D341Med (cell line): Measurements from ENCODE around the gene ZNF514.
"Not testable (repeated sequence)": the region's sequence is repeated elsewhere in the genome, so short reads cannot be mapped to it uniquely, and the experiment has no call there.

Experiments used
- DNase-seq: peaks from one replicate; pipeline ENCODE4 v3.0.0; 2012; ENCODE audit warnings: low spot score

The ZNF514 gene

DNA sequence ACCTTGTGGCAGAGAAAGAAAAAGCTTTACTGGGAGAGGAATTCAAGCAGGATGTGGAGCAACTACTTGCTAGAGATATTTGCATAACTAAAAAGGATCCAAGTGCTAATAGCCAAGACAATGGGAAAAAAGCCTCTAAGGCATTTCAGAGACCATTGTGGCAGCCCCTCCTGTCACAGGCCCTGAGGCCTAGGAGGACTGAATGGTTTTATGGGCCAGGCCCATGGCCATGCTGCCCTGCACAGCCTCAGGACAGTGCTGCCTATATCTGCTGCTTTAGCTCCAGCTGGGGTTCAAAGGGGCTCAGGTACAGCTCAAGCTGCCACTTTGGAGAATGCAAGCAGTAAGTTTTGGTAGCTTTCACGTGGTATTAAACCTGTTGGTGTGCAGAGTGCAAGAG, 20.9 kb downstream of the ZNF514 start:
- no peak for DNase-seq

DNA sequence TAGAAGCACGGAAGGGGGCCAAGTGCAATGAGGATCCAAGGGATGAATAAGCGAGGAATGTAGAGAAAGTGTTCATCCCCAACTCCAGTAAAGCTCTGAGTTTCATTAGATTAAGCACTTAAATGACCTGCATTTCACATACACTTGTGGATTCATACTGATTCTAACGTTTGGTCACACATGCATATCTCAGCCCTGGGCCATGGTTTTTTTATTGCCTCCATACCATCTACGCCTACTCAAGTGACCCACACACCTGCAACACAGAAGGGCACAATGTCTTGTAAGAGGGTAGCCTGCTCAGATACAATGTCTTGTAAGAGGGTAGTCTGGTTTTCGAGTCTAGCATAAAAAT, 37.5 kb downstream of the ZNF514 start:
- no peak for DNase-seq

DNA sequence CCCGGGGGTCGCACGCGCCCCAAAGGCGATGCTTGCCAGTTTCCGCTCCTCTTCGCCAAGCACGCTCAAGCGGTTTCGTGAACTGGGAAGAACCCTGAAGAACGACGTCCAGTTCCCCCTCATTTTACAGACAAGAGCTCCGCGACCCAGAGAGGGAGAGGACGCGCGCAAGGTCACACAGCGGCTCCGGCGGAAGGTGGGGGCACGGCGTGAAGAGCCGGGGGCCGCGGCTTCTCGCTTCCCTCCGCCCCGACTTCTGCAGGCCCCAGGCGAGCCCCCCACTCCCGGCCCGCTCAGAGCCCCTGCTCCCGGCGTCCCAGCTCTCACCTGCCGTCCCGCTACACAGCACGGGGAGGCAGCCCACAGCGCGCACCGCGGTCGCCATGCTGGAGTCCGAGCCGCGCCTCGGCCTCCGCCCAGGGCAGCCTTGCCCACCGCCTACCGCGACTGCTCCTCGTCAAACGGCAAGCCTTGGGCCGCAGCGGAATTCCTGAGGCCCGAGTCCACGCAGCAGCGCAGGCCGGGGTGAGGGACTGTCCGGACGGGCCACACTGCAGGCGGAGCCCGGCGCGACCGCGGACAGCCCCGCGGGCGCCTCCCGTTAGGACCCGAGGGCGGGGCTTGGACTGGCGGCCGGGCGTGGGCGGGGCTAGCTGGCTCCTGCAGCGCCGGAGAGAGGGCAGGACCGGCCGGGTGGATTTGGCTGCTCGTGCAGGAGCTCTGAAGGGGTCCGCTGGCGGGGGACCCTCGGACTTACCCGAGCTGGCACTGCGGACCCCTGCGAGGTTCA, 38.0 kb downstream of the ZNF514 start, which contains the start of gene MRPS5:
MRPS5 (minus strand) TSS at position 402 of the 790 bp plus-strand sequence; CDS start at position 385, 17 bp downstream.
- peak; percentile 97 for DNase-seq

DNA sequence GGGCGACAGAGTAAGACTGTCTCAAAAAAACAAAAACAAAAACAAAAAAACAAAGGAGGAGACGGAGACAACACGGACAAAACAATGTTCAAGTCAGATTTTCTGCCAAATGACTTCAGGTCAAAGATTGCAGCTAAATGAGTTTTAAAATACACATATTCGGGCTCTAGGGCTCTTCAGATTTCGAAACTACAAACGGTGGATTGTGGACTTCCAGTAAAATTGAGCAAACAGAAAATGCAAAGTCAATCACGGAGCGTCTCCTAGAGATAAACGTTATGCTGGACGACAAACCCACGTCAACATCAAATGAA, 38.6 kb downstream of the ZNF514 start:
- DNase-seq, result no peak

DNA sequence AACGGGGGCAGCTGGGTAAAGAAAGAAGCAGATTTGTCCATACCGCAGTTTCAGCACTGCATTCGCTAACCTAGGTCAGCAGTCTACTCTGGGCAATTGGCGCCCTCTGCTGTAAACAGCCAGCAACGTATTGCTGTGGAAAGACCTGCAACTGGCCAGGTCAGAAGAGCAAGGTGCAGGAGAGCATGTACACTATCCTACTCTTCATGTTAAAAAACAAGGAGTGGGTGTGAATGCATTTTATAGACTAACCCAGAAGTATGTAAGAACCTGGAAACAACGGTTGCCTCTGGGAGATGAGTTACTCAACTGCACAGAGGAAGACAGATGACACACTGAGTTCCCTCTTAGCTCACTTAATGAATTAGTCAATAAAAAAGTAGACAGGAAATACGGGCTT, 44.2 kb downstream of the ZNF514 start:
- DNase-seq, result peak; percentile 76

DNA sequence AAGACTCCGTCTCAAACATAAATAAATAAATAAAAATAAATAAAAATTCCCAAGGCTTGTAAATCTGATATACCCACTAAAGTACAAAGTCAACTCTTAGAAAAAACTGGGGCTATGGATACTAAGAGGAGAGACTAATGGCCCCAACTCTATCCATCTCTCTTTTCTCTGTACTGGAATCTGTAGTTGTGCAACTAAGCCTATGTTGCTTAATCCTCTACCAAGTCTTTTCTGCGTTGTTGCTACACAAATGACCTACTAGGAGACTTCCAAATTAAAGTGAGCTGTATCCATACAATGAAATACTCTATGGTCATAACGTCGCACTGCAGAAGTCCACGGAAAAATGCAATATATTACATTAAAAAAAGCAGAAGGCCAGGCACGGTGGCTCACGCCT, 46.2 kb downstream of the ZNF514 start:
- DNase-seq, result no peak

DNA sequence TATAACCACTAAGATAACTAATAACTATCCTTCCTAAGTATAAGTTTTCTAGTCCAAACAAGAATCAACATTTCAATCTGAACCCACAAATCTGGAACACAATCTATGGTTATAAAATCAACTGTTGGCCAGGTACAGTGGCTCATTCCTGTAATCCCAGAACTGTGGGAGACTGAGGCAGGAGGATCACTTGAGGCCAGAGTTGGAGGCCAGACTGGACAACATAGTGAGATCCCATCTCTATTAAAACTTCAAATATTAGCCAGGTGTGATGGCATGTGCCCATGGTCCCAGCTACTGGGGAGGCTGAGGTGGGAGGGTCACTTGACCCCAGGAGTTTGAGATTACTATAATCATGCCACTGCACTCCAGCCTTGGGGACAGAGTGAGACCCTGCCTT, 49.3 kb downstream of the ZNF514 start:
- no peak for DNase-seq

DNA sequence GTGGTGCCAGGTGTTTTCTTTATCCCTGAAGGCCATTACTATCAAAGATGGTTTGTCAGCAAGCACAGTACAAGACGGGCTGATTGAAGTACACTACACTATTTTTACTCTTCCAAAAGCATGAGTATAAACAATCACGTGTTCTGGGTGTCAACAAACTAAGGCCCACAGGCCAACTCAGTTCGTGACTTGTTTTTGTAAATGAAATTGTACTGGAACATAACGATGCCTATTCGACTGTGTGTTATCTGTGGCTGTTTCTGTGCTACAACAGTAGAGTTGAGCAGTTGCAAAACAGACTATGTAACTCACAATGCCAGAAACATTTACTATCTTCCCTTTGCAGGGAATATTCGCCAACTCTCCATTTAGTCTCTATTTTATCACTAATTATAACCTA, 50.4 kb downstream of the ZNF514 start:
- DNase-seq, result no peak

DNA sequence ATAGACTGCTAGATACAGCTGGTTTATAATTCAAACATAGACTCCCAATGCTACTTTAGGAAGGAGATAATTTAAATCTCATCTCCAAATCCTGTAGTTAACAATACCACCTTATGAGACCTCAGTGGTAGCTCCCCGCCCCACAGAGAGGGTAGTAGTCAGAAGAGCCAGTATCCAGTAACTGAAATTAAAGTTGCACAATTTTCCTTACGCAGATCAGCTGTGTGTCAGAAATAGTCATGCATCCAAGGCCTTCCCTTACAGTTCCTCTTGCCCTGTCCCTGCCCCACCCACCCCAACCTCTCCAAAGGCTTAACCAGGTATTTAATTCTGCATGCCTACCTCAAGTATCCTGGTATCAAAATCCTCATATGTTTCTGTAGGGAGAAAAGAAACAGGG, 53.6 kb downstream of the ZNF514 start:
- no peak for DNase-seq

DNA sequence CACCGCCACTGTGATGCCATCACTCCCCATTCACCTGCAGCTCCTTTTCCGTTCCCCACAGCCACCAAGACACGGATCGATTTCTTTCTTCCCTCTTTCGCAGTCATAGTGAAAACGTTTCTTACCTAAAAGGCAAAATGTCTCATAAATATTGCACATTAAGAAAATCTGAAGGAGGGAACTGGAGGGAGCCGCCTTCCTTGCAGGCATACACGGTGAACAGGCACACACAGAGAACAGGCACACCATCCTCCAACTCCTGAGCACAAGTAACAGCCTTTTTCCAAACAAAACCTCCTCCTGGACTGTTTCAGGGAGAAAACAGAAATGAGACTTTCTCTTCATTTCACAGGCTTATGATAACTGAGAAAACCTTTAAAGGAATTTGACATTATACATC, 55.0 kb downstream of the ZNF514 start:
- DNase-seq, result no peak

DNA sequence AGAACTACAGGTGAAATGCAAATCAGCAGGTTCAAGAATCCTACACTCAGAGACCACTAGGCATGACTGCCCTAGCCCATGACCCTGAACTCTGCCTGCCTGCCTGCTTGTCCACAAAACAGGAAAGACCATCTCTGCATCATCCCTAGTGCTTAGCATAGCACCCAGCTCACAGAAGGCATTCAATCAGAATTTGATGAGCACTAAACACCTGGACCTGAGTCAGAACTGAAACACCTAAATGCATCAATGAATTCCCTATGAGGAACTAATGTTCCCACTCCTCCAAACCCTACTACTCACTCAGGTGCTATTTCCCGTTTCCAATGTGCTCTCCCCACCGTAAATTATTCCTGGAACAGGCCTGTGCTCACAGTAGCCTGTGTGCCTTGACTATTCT, 59.7 kb downstream of the ZNF514 start:
- no peak for DNase-seq

DNA sequence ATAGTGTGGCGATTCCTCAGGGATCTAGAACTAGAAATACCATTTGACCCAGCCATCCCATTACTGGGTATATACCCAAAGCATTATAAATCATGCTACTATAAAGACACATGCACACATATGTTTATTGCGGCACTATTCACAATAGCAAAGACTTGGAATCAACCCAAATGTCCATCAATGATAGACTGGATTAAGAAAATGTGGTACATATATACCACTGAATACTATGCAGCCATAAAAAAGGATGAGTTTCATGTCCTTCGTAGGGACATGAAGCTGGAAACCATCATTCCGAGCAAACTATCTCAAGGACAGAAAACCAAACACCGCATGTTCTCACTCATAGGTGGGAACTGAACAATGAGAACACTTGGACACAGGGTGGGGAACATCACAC, 61.4 kb downstream of the ZNF514 start:
- not testable (repeated sequence) for DNase-seq
